GM23338 (cell line): ENCODE results near the gene TIMM10B. TPM values are rescaled to one million over a fixed set of nuclear protein-coding genes. Genes with fewer than 3 reads are reported as not detected.

Experiments used
- ATAC-seq: fragments of 200-7000 bp; cut with Tn5 transposase; 3 replicates; pipeline ENCODE4 v1.9.1; 2020
- DNase-seq: peaks from one replicate; pipeline ENCODE4 v3.0.0-alpha.2; 2015; ENCODE audit warnings: low spot score
- H2AFZ ChIP-seq: fragments of 200-600 bp; sonication (generic); 2 replicates; pipeline ENCODE4 v1.8.0; 2016; ENCODE audit warnings: antibody characterized with exemption, mild to moderate bottlenecking, moderate library complexity
- H3F3A ChIP-seq: fragments of 200-600 bp; sonication (generic); replicated peaks from 2 replicates; pipeline ENCODE4 v1.8.0; 2017; ENCODE audit warnings: antibody characterized with exemption, mixed run types, low read depth
- H3K27ac ChIP-seq: fragments of 200-600 bp; sonication (generic); 2 replicates; pipeline ENCODE4 v1.6.1; 2016; ENCODE audit warnings: low read depth
- H3K27me3 ChIP-seq: fragments of 200-600 bp; sonication (generic); 2 replicates; pipeline ENCODE4 v1.8.0; 2016; ENCODE audit warnings: mild to moderate bottlenecking, mixed run types, moderate library complexity; ENCODE audit not compliant: insufficient read depth
- H3K36me3 ChIP-seq: fragments of 200-600 bp; sonication (generic); 2 replicates; pipeline ENCODE4 v1.8.0; 2016; ENCODE audit warnings: mild to moderate bottlenecking; ENCODE audit not compliant: insufficient read depth
- H3K4me1 ChIP-seq: fragments of 200-600 bp; sonication (generic); 2 replicates; pipeline ENCODE4 v1.8.0; 2016; ENCODE audit warnings: mild to moderate bottlenecking, moderate library complexity; ENCODE audit not compliant: insufficient read depth
- H3K4me2 ChIP-seq: fragments of 200-600 bp; sonication (generic); 2 replicates; pipeline ENCODE4 v1.7.1; 2017; ENCODE audit warnings: mixed run types
- H3K4me3 ChIP-seq: fragments of 200-600 bp; sonication (generic); 2 replicates; pipeline ENCODE4 v1.6.1; 2016; ENCODE audit warnings: mixed run types
- H3K79me2 ChIP-seq: fragments of 200-600 bp; sonication (generic); replicated peaks from 2 replicates; pipeline ENCODE4 v1.8.0; 2017; ENCODE audit warnings: mild to moderate bottlenecking; ENCODE audit not compliant: insufficient read depth
- H3K9me2 ChIP-seq: fragments of 200-600 bp; sonication (generic); 2 replicates; pipeline ENCODE4 v1.8.0; 2017; ENCODE audit not compliant: insufficient read depth
- H4K20me1 ChIP-seq: fragments of 200-600 bp; sonication (generic); replicated peaks from 2 replicates; pipeline ENCODE4 v1.8.0; 2017; ENCODE audit warnings: mild to moderate bottlenecking; ENCODE audit not compliant: insufficient read depth
- H3K27ac Mint-ChIP-seq: 2 replicates; pipeline ENCODE4 v1.8.0; 2020; ENCODE audit warnings: inconsistent platforms, mild to moderate bottlenecking, moderate library complexity, mixed read lengths
- H3K27me3 Mint-ChIP-seq: 3 replicates; pipeline ENCODE4 v1.8.0; 2022; ENCODE audit warnings: low read depth, mild to moderate bottlenecking, moderate library complexity, mixed read lengths, inconsistent platforms; ENCODE audit not compliant: insufficient read depth, poor library complexity
- H3K36me3 Mint-ChIP-seq: 3 replicates; pipeline ENCODE4 v1.8.0; 2021; ENCODE audit warnings: low read depth, mild to moderate bottlenecking, inconsistent platforms, moderate library complexity, mixed read lengths
- H3K4me1 Mint-ChIP-seq: 3 replicates; pipeline ENCODE4 v1.8.0; 2020; ENCODE audit warnings: mild to moderate bottlenecking, inconsistent platforms, mixed read lengths
- H3K4me3 Mint-ChIP-seq: 3 replicates; pipeline ENCODE4 v1.8.0; 2021; ENCODE audit warnings: moderate library complexity, mild to moderate bottlenecking, inconsistent platforms, mixed read lengths
- H3K9me3 Mint-ChIP-seq: 3 replicates; pipeline ENCODE4 v1.8.0; 2020; ENCODE audit warnings: moderate library complexity, mild to moderate bottlenecking, inconsistent platforms, mixed read lengths
- CREB1 ChIP-seq: fragments of 250-450 bp; sonication (Bioruptor Pico); IDR thresholded peaks from 2 replicates; pipeline ENCODE4 v1.5.0; 2020; ENCODE audit warnings: low read depth, mild to moderate bottlenecking, moderate library complexity
- EZH2 ChIP-seq: fragments of 200-600 bp; sonication (generic); IDR thresholded peaks from one replicate; pipeline ENCODE4 v1.8.0; 2017; ENCODE audit warnings: antibody characterized with exemption, mild to moderate bottlenecking, low read depth; ENCODE audit not compliant: unreplicated experiment
- JUNB ChIP-seq: IDR thresholded peaks from one replicate; pipeline ENCODE4 v1.6.1; 2016; ENCODE audit warnings: antibody characterized with exemption; ENCODE audit not compliant: unreplicated experiment
- NANOG ChIP-seq: IDR thresholded peaks from 2 replicates; pipeline ENCODE4 v1.6.1; 2016; ENCODE audit warnings: antibody characterized with exemption, borderline replicate concordance
- REST ChIP-seq: IDR thresholded peaks from one replicate; pipeline ENCODE4 v1.6.1; 2018; ENCODE audit warnings: antibody characterized with exemption; ENCODE audit not compliant: unreplicated experiment
- STAT1 ChIP-seq: IDR thresholded peaks from one replicate; pipeline ENCODE4 v1.6.1; 2016; ENCODE audit warnings: antibody characterized with exemption; ENCODE audit not compliant: unreplicated experiment
- ZNF114 ChIP-seq: fragments of 250-450 bp; sonication (Bioruptor Pico); IDR thresholded peaks from 2 replicates; pipeline ENCODE4 v1.5.0; 2020; ENCODE audit warnings: mild to moderate bottlenecking, moderate library complexity
- ZNF331 ChIP-seq: fragments of 250-450 bp; sonication (Bioruptor Pico); IDR thresholded peaks from 2 replicates; pipeline ENCODE4 v1.5.0; 2020; ENCODE audit warnings: low read depth, mild to moderate bottlenecking, moderate library complexity
- polyA plus RNA-seq: library from polyadenylated mRNA; unstranded; fragments of >200 nt; fragmentation: Nextera tagmentation; extraction: Ambion mirVana; gene quantifications from 2 replicates; pipeline ENCODE4 v1.2.1, GENCODE V29; 2016
- total RNA-seq: library from RNA; depleted of rRNA; stranded (reverse); fragments of >200 nt; shearing (Covaris generic); gene quantifications from 2 replicates; pipeline ENCODE4 v1.2.3, GENCODE V29; 2014
- TF ChIP-seq, protein P1 (sequence below): IDR thresholded peaks from 2 replicates; pipeline ENCODE4 v1.6.1; 2016; ENCODE audit warnings: antibody characterized with exemption
- TF ChIP-seq, protein P2 (sequence below), 2 experiments: fragments of 200-600 bp in 1 of 2; sonication (generic) in 1 of 2; conservative IDR thresholded peaks; 2 replicates each; pipeline versions ENCODE4 v1.5.1 to v1.6.1; 2016 to 2017; ENCODE audit warnings: antibody characterized with exemption in 2 of 2, low read depth in 2 of 2, mild to moderate bottlenecking in 2 of 2, moderate library complexity in 1 of 2
- TF ChIP-seq, protein P3 (sequence below): fragments of 250-450 bp; sonication (Bioruptor Pico); IDR thresholded peaks from 2 replicates; pipeline ENCODE4 v1.5.0; 2020; ENCODE audit warnings: mild to moderate bottlenecking, moderate library complexity

The TIMM10B gene
- total and polyA plus RNA-seq, 2 experiments from 2014 or later, result 30.8 to 54.2 TPM

DNA sequence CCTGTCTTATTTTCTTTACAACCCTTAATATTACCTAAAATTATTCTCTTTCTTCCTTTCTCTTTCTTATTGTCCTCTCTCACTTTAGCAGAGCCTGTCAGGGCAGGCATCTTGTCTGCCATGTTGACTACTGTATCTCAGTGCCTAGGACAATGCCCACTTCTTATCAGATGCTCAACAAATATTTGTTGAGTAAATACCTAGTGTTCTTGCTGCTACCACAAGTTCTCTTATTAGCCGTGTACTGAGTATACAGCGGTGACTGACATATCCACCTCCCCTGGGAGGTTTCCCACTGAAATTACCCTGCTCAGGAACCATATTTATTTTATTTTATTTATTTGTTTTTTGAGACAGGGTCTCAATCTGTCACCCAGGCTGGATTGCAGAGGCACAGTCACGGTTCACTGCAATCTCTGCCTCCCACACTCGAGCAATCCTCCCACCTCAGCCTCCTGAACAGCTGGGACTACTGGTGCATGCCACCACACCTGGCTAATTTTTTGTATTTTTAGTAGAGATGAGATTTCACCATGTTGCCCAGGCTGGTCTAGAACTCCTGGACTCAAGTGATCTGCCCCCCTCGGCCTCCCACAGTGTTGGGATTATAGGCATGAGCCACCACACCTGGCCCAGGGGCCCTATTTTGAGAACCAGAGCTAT, 47.2 kb upstream of the TIMM10B start:
- no peaks in the 10 kb centered on the region for H3K27me3 ChIP-seq
- H3F3A ChIP-seq, result no peaks in the 10 kb centered on the region
- Mint-ChIP-seq H3K4me3 (no peak overlapping the region), H3K27me3 (peaks cover 5% of the 10 kb centered on the region), H3K9me3 (no peaks in the 10 kb centered on the region), H3K4me1 (no peaks in the 10 kb centered on the region), H3K36me3 (no peaks in the 10 kb centered on the region), H3K27ac (no peak overlapping the region)
- no peak overlapping the region for H2AFZ ChIP-seq
- H3K4me2 ChIP-seq, result no peak overlapping the region
- no peaks in the 10 kb centered on the region for H4K20me1 ChIP-seq
- H3K36me3 ChIP-seq, result no peaks in the 10 kb centered on the region
- no peak for ATAC-seq
- no peak overlapping the region for H3K27ac ChIP-seq
- DNase-seq, result no peak
- no peaks in the 10 kb centered on the region for H3K9me2 ChIP-seq
- no peaks in the 10 kb centered on the region for H3K4me1 ChIP-seq
- TF ChIP-seq, protein P1, sequence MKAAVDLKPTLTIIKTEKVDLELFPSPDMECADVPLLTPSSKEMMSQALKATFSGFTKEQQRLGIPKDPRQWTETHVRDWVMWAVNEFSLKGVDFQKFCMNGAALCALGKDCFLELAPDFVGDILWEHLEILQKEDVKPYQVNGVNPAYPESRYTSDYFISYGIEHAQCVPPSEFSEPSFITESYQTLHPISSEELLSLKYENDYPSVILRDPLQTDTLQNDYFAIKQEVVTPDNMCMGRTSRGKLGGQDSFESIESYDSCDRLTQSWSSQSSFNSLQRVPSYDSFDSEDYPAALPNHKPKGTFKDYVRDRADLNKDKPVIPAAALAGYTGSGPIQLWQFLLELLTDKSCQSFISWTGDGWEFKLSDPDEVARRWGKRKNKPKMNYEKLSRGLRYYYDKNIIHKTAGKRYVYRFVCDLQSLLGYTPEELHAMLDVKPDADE, result no peak
- TF ChIP-seq, protein P2, sequence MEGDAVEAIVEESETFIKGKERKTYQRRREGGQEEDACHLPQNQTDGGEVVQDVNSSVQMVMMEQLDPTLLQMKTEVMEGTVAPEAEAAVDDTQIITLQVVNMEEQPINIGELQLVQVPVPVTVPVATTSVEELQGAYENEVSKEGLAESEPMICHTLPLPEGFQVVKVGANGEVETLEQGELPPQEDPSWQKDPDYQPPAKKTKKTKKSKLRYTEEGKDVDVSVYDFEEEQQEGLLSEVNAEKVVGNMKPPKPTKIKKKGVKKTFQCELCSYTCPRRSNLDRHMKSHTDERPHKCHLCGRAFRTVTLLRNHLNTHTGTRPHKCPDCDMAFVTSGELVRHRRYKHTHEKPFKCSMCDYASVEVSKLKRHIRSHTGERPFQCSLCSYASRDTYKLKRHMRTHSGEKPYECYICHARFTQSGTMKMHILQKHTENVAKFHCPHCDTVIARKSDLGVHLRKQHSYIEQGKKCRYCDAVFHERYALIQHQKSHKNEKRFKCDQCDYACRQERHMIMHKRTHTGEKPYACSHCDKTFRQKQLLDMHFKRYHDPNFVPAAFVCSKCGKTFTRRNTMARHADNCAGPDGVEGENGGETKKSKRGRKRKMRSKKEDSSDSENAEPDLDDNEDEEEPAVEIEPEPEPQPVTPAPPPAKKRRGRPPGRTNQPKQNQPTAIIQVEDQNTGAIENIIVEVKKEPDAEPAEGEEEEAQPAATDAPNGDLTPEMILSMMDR (conservative IDR thresholded peaks at IDR 0.05; ENCODE audit: low read depth in 2 of 2), result no peak
- no peak for TF ChIP-seq ZNF331 (CRISPR knock-in tag)
- no peak for TF ChIP-seq STAT1
- TF ChIP-seq JUNB, result no peak
- no peak for TF ChIP-seq NANOG
- TF ChIP-seq REST, result no peak
- TF ChIP-seq ZNF114, result no peak
- TF ChIP-seq CREB1 (CRISPR knock-in tag), result no peak
- TF ChIP-seq, protein P3, sequence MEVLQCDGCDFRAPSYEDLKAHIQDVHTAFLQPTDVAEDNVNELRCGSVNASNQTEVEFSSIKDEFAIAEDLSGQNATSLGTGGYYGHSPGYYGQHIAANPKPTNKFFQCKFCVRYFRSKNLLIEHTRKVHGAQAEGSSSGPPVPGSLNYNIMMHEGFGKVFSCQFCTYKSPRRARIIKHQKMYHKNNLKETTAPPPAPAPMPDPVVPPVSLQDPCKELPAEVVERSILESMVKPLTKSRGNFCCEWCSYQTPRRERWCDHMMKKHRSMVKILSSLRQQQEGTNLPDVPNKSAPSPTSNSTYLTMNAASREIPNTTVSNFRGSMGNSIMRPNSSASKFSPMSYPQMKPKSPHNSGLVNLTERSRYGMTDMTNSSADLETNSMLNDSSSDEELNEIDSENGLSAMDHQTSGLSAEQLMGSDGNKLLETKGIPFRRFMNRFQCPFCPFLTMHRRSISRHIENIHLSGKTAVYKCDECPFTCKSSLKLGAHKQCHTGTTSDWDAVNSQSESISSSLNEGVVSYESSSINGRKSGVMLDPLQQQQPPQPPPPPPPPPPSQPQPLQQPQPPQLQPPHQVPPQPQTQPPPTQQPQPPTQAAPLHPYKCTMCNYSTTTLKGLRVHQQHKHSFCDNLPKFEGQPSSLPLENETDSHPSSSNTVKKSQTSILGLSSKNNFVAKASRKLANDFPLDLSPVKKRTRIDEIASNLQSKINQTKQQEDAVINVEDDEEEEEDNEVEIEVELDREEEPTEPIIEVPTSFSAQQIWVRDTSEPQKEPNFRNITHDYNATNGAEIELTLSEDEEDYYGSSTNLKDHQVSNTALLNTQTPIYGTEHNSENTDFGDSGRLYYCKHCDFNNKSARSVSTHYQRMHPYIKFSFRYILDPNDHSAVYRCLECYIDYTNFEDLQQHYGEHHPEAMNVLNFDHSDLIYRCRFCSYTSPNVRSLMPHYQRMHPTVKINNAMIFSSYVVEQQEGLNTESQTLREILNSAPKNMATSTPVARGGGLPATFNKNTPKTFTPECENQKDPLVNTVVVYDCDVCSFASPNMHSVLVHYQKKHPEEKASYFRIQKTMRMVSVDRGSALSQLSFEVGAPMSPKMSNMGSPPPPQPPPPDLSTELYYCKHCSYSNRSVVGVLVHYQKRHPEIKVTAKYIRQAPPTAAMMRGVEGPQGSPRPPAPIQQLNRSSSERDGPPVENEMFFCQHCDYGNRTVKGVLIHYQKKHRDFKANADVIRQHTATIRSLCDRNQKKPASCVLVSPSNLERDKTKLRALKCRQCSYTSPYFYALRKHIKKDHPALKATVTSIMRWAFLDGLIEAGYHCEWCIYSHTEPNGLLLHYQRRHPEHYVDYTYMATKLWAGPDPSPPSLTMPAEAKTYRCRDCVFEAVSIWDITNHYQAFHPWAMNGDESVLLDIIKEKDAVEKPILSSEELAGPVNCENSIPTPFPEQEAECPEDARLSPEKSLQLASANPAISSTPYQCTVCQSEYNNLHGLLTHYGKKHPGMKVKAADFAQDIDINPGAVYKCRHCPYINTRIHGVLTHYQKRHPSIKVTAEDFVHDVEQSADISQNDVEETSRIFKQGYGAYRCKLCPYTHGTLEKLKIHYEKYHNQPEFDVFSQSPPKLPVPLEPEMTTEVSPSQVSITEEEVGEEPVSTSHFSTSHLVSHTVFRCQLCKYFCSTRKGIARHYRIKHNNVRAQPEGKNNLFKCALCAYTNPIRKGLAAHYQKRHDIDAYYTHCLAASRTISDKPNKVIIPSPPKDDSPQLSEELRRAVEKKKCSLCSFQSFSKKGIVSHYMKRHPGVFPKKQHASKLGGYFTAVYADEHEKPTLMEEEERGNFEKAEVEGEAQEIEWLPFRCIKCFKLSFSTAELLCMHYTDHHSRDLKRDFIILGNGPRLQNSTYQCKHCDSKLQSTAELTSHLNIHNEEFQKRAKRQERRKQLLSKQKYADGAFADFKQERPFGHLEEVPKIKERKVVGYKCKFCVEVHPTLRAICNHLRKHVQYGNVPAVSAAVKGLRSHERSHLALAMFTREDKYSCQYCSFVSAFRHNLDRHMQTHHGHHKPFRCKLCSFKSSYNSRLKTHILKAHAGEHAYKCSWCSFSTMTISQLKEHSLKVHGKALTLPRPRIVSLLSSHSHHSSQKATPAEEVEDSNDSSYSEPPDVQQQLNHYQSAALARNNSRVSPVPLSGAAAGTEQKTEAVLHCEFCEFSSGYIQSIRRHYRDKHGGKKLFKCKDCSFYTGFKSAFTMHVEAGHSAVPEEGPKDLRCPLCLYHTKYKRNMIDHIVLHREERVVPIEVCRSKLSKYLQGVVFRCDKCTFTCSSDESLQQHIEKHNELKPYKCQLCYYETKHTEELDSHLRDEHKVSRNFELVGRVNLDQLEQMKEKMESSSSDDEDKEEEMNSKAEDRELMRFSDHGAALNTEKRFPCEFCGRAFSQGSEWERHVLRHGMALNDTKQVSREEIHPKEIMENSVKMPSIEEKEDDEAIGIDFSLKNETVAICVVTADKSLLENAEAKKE (CRISPR knock-in tag), result no peak
- TF ChIP-seq EZH2, result no peak
- H3K79me2 ChIP-seq, result no peaks in the 10 kb centered on the region
- H3K4me3 ChIP-seq, result no peak overlapping the region
